ENCODE measurements around the gene DIP2B. TPM values are rescaled to one million over a fixed set of nuclear protein-coding genes. Genes with fewer than 3 reads are reported as not detected.

Gene DIP2B
- total RNA-seq, 1 experiment from 2014 or later, result 29.4 TPM

DNA sequence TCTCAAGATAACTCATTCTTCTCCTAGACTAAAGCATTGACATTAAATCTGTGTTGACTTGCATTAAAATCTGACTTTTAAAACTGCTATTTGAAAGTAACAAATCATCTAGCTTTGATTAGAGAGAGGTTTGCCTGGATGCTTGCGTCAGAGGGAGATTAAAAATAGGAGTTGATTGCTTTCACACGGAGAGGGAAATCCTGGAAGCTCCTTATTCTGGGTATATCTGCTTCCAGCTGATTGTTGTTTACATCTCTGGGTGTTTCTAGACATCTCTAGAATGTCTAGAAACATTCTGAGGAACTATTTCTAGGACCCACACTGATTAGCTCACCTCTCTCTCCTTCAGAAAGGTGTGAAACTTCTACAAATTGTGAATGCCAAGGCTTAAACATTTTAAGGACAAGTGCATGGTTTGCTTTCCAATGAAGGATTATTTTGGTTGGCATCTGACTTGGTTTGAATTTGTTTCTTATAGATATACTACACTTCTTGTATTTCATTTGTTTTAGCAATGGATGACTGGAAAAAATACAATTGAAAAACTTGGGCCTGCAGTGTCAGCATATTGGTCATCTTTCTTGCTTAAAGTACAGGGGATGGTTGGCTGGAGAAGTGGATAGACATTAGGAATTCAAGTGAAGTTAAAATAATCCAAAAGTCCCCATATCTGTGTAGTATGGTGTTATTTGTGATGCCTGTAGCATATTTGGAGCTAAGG, 2.1 kb downstream of the DIP2B start:
- no peaks in the 10 kb centered on the region for H3K9me3 ChIP-seq (ENCODE audit: insufficient read depth, low read depth)
- no peaks in the 10 kb centered on the region for H3K9me2 ChIP-seq (ENCODE audit: insufficient read depth)
- intact Hi-C loops (cut with micrococcal nuclease; ENCODE audit: unreplicated experiment), result no loop called here
- BruUV-seq (replicated peaks), result no TSS peak
- peak overlapping the region; percentile 96; the same call in 1 of the 2 replicates for H3K4me3 ChIP-seq
- peaks cover 70% of the 10 kb centered on the region for H3K79me2 ChIP-seq (ENCODE audit: low read depth)
- no peak overlapping the region for H3K27ac ChIP-seq
- H3K27me3 ChIP-seq (ENCODE audit: insufficient read depth, low read depth), result no peaks in the 10 kb centered on the region
- ChIA-PET POLR2A (ENCODE audit: unreplicated experiment) (interaction anchor here (0.5 to 0.9 kb wide), 3 partner anchors 115 to 138 kb away, joined by 4 to 6 read pairs (median 5); no protein-coding TSS in a partner anchor), CTCF (interaction anchor here (0.5 to 0.9 kb wide), 4 partner anchors 84 to 509 kb away, joined by 3 to 7 read pairs (median 4); no protein-coding TSS in a partner anchor)
- peaks cover 30% of the 10 kb centered on the region for H3K4me1 ChIP-seq (replicated peaks; ENCODE audit: insufficient read depth)
- H3K36me3 ChIP-seq (ENCODE audit: low read depth), result 0 out of 2 replicates have a peak, but pooled peaks cover 6% of the 10 kb centered on the region
- H3K4me2 ChIP-seq, result peak overlapping the region; percentile 96
- H3F3A ChIP-seq (ENCODE audit: insufficient read depth, low read depth), result peaks cover 11% of the 10 kb centered on the region; the same call in 1 of the 2 replicates
- no peak for DNase-seq
- H2AFZ ChIP-seq, result no peak overlapping the region
- TF ChIP-seq, protein P1, sequence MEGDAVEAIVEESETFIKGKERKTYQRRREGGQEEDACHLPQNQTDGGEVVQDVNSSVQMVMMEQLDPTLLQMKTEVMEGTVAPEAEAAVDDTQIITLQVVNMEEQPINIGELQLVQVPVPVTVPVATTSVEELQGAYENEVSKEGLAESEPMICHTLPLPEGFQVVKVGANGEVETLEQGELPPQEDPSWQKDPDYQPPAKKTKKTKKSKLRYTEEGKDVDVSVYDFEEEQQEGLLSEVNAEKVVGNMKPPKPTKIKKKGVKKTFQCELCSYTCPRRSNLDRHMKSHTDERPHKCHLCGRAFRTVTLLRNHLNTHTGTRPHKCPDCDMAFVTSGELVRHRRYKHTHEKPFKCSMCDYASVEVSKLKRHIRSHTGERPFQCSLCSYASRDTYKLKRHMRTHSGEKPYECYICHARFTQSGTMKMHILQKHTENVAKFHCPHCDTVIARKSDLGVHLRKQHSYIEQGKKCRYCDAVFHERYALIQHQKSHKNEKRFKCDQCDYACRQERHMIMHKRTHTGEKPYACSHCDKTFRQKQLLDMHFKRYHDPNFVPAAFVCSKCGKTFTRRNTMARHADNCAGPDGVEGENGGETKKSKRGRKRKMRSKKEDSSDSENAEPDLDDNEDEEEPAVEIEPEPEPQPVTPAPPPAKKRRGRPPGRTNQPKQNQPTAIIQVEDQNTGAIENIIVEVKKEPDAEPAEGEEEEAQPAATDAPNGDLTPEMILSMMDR (conservative IDR thresholded peaks at IDR 0.05), result no peak
- no peak for TF ChIP-seq EZH2 (IDR thresholded peaks at IDR 0.05; ENCODE audit: low read depth)
- H4K20me1 ChIP-seq (ENCODE audit: insufficient read depth), result peaks cover 25% of the 10 kb centered on the region

DNA sequence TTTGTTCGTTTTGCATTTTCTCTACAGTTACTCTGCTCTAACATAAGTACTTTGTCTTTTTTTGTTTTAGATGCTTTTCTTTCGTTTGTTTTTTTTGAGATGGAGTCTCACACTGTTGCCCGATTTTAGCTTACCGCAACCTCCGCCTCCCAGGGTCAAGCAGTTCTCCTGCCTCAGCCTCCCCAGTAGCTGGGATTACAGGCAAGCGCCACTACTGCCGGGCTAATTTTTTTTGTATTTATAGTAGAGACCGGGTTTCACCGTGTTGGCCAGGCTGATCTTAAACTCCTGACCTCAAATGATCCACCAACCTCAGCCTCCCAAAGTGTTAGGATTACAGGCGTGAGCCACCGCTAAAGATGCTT, 2.7 kb downstream of the DIP2B start:
- peak overlapping the region; percentile 96 for H3K4me2 ChIP-seq
- H3K4me1 ChIP-seq (replicated peaks; ENCODE audit: insufficient read depth), result peaks cover 30% of the 10 kb centered on the region
- POLR2A ChIA-PET (ENCODE audit: unreplicated experiment), result interaction anchor here (0.6 to 0.9 kb wide), 2 partner anchors 134 to 138 kb away, joined by 4 to 6 read pairs; no protein-coding TSS in a partner anchor
- H3K9me2 ChIP-seq (ENCODE audit: insufficient read depth), result no peaks in the 10 kb centered on the region
- H3K27ac ChIP-seq, result no peak overlapping the region
- H3K9me3 ChIP-seq (ENCODE audit: insufficient read depth, low read depth), result no peaks in the 10 kb centered on the region
- TF ChIP-seq, protein P1 (conservative IDR thresholded peaks at IDR 0.05), result no peak
- CTCF ChIA-PET, result interaction anchor here (0.6 kb wide), 1 partner anchor 129 kb away, joined by 7 read pairs; no protein-coding TSS in a partner anchor
- H3K36me3 ChIP-seq (ENCODE audit: low read depth), result 0 out of 2 replicates have a peak, but pooled peaks cover 6% of the 10 kb centered on the region
- H3K79me2 ChIP-seq (ENCODE audit: low read depth), result peaks cover 76% of the 10 kb centered on the region
- no peak for DNase-seq
- intact Hi-C loops (cut with micrococcal nuclease; ENCODE audit: unreplicated experiment), result no loop called here
- H3K4me3 ChIP-seq, result peak overlapping the region; percentile 96; the same call in 1 of the 2 replicates
- H3K27me3 ChIP-seq (ENCODE audit: insufficient read depth, low read depth), result no peaks in the 10 kb centered on the region
- H4K20me1 ChIP-seq (ENCODE audit: insufficient read depth), result peaks cover 25% of the 10 kb centered on the region
- no peak overlapping the region for H2AFZ ChIP-seq
- no TSS peak for BruUV-seq (replicated peaks)
- H3F3A ChIP-seq (ENCODE audit: insufficient read depth, low read depth), result peaks cover 11% of the 10 kb centered on the region; the same call in 1 of the 2 replicates

DNA sequence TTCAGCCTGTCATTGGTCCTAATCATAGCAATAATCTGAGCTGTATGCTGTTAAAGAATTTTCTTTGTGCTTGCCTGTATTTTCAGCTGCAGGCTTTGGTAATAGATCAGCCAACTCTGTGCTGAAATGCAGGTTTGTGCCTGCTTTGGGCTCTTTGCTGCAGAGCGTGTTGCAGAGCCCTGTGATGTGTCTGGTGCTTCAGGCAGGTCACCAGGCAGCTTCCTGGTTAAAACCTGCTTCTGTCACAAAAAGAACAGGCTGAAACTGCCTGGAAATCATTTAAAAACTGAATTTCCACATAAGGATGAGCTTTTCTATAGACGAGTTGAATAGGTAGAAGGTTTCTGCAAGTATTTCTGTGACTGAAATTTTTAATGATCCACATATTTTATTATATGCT, 3.1 kb downstream of the DIP2B start:
- H3K27me3 ChIP-seq (ENCODE audit: insufficient read depth, low read depth), result no peaks in the 10 kb centered on the region
- no peak overlapping the region for H2AFZ ChIP-seq
- H4K20me1 ChIP-seq (ENCODE audit: insufficient read depth), result peaks cover 25% of the 10 kb centered on the region
- TF ChIP-seq, protein P1 (conservative IDR thresholded peaks at IDR 0.05), result no peak
- TF ChIP-seq EZH2 (IDR thresholded peaks at IDR 0.05; ENCODE audit: low read depth), result no peak
- intact Hi-C loops (cut with micrococcal nuclease; ENCODE audit: unreplicated experiment), result no loop called here
- no peak overlapping the region for H3K4me3 ChIP-seq
- peak overlapping the region; percentile 96 for H3K4me2 ChIP-seq
- no peaks in the 10 kb centered on the region for H3K9me3 ChIP-seq (ENCODE audit: insufficient read depth, low read depth)
- CTCF ChIA-PET, result interaction anchor here (0.6 kb wide), 2 partner anchors 129 to 613 kb away, joined by 3 to 7 read pairs; no protein-coding TSS in a partner anchor
- H3K79me2 ChIP-seq (ENCODE audit: low read depth), result peaks cover 80% of the 10 kb centered on the region
- no TSS peak for BruUV-seq (replicated peaks)
- POLR2A ChIA-PET (ENCODE audit: unreplicated experiment), result interaction anchor here (0.6 kb wide), 1 partner anchor 135 kb away, joined by 4 read pairs; no protein-coding TSS in a partner anchor
- peaks cover 30% of the 10 kb centered on the region for H3K4me1 ChIP-seq (replicated peaks; ENCODE audit: insufficient read depth)
- no peaks in the 10 kb centered on the region for H3K9me2 ChIP-seq (ENCODE audit: insufficient read depth)
- 0 out of 2 replicates have a peak, but pooled peaks cover 6% of the 10 kb centered on the region for H3K36me3 ChIP-seq (ENCODE audit: low read depth)
- no peak overlapping the region for H3K27ac ChIP-seq
- peaks cover 11% of the 10 kb centered on the region; the same call in 1 of the 2 replicates for H3F3A ChIP-seq (ENCODE audit: insufficient read depth, low read depth)
- no peak for DNase-seq

Data from PC-9 (cell line).